ENCODE results near the gene CNOT3. TPM values are rescaled to one million over a fixed set of nuclear protein-coding genes. Genes with fewer than 3 reads are reported as not detected.

Gene CNOT3
- total and polyA plus RNA-seq, 4 donors, result 23.5 to 40.4 (median 28.8) TPM

GRCh38 chr19:54114340-54115108 is 23.0 kb upstream of the CNOT3 start:
- peak overlapping the region; percentile 73 for H3K4me3 ChIP-seq
- 11 to 19% methylated on average over 28 of the region's 28 CpGs for WGBS, 2 donors
- peak overlapping the region; percentile 78 to 87 for H3K9ac ChIP-seq (ENCODE audit: insufficient read depth in 1 of 2, low read length in 2 of 2)
- DNase-seq (no peak), ATAC-seq (ENCODE audit: insufficient read depth, low FRiP score) (peak; percentile 5)
- TF ChIP-seq CTCF (IDR thresholded peaks at IDR 0.05; ENCODE audit: control extremely low read depth, extremely low read depth), result no peak
- no peaks in the 10 kb centered on the region for H3K27me3 ChIP-seq (ENCODE audit: control insufficient read depth in 3 of 3, insufficient read depth in 3 of 3, low read length in 2 of 3)
- peaks cover 3 to 18% (median 10%) of the 10 kb centered on the region in 4 donors for H3K36me3 ChIP-seq (ENCODE audit: control insufficient read depth in 4 of 4, insufficient read depth in 4 of 4, low read length in 4 of 4)
- H3K27ac ChIP-seq (ENCODE audit: low read depth in 1 of 2, low read length in 1 of 2), result peak overlapping the region in 1 of 2 donors; percentile 95
- peaks cover 0 to 17% (median 0%) of the 10 kb centered on the region in 5 donors for H3K4me1 ChIP-seq (ENCODE audit: control insufficient read depth in 5 of 5, insufficient read depth in 5 of 5, low read length in 5 of 5)
- no peaks in the 10 kb centered on the region for H3K9me3 ChIP-seq (ENCODE audit: control insufficient read depth in 4 of 4, insufficient read depth in 3 of 4, low read length in 3 of 4)

DNA sequence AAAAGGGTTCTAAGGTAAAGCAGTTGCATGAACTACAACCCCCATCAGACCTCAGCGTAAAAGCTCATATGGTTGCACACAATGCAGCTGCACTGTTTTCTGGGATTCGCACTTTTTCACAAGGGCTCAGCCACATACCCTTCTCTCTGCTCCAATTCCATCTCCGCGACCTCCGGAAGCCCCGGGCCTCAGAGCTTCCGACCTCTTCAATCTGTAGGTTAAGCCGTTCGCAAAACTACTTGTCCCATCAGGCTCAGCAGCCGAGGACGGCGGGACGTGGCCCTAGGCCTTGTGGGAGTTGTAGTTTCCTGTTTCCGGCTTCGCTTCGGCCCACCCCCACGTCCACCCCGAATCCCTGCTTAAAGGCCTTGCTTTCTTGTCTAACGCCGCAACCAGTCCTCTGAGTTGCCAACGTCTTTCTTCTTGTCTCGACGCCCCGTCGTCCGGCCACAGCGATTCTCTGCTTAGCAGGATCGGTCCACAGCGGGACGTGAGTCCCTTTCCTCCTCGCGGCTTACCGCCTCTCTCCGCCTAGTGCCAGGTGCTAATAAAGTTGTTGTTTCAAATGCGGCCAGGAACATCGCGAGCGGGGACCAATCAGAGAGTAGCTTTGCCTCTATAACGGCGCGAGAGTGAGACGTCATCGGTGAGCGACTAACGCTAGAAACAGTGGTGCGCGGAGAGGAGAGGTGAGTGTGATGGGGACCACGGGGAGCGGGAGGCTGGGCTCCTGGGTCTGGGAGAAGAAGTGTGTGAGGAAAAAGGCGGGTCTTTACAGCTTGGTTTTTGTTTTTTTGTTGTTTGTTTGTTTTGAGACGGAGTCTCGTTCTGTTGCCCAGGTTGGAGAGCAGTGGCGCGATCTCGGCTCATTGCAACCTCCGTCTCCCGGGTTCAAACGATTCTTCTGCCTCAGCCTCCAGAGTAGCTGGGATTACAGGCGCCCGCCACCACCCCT is 22.2 kb upstream of the CNOT3 start, which contains the start of the genes PRPF31 and TFPT:
Gene PRPF31, plus strand, starts transcription at position 646 of the 955 bp plus-strand sequence. CDS start 2,525 bp downstream, outside the sequence.
Gene TFPT, minus strand, starts transcription at position 549 of the 955 bp plus-strand sequence. Its CDS starts 388 bp downstream, at position 161.
- Histone ChIP-seq H3K4me3 (peak within 1 kb of the TSS; percentile 78), H3K9ac (ENCODE audit: insufficient read depth in 1 of 2, low read length in 2 of 2) (peak within 1 kb of the TSS; percentile 78 to 87), H3K9me3 (ENCODE audit: control insufficient read depth in 4 of 4, insufficient read depth in 3 of 4, low read length in 3 of 4) (no peaks in the 10 kb centered on the region), H3K36me3 (ENCODE audit: control insufficient read depth in 4 of 4, insufficient read depth in 4 of 4, low read length in 4 of 4) (peaks cover 0 to 19% (median 13%) of the 10 kb centered on the region in 4 donors), H3K27me3 (ENCODE audit: control insufficient read depth in 3 of 3, insufficient read depth in 3 of 3, low read length in 2 of 3) (no peaks in the 10 kb centered on the region), H3K4me1 (ENCODE audit: control insufficient read depth in 5 of 5, insufficient read depth in 5 of 5, low read length in 5 of 5) (peaks cover 0 to 17% (median 0%) of the 10 kb centered on the region in 5 donors), H3K27ac (ENCODE audit: low read depth in 1 of 2, low read length in 1 of 2) (peak within 1 kb of the TSS; percentile 81 to 95)
- DNase-seq (peak; percentile 97 to 99 (median 99)), ATAC-seq (ENCODE audit: insufficient read depth, low FRiP score) (peak; percentile 96)
- 0 to 1% methylated on average over 60 of the region's 60 CpGs for WGBS, 2 donors
- TF ChIP-seq CTCF (IDR thresholded peaks at IDR 0.05; ENCODE audit: control extremely low read depth, extremely low read depth), result no peak

GRCh38 chr19:54121259-54121658 is 16.3 kb upstream of the CNOT3 start:
- no peak for ATAC-seq (ENCODE audit: insufficient read depth, low FRiP score)
- H3K9me3 ChIP-seq (ENCODE audit: control insufficient read depth in 4 of 4, insufficient read depth in 3 of 4, low read length in 3 of 4), result no peaks in the 10 kb centered on the region
- no peak for DNase-seq
- TF ChIP-seq CTCF (IDR thresholded peaks at IDR 0.05; ENCODE audit: control extremely low read depth, extremely low read depth), result no peak
- no peaks in the 10 kb centered on the region for H3K27me3 ChIP-seq (ENCODE audit: control insufficient read depth in 3 of 3, insufficient read depth in 3 of 3, low read length in 2 of 3)
- no peak overlapping the region for H3K4me3 ChIP-seq
- peaks cover 10 to 53% (median 32%) of the 10 kb centered on the region in 4 donors for H3K36me3 ChIP-seq (ENCODE audit: control insufficient read depth in 4 of 4, insufficient read depth in 4 of 4, low read length in 4 of 4)
- H3K27ac ChIP-seq (ENCODE audit: low read depth in 1 of 2, low read length in 1 of 2), result no peak overlapping the region
- 95 to 96% methylated on average over 10 of the region's 10 CpGs for WGBS, 2 donors
- H3K4me1 ChIP-seq (ENCODE audit: control insufficient read depth in 5 of 5, insufficient read depth in 5 of 5, low read length in 5 of 5), result peaks cover 0 to 5% (median 0%) of the 10 kb centered on the region in 5 donors
- H3K9ac ChIP-seq (ENCODE audit: insufficient read depth in 1 of 2, low read length in 2 of 2), result no peak overlapping the region
